A549 (cell line): ENCODE data around the gene RELN. TPM values are rescaled to one million over a fixed set of nuclear protein-coding genes. Genes with fewer than 3 reads are reported as not detected.
A peak's percentile ranks its signal among the peaks of the same experiment; 100 is the strongest.

Source experiments
- ATAC-seq, 2 experiments: fragments of 200-7000 bp in 1 of 2; fragments of >200 bp in 1 of 2; cut with Nextera tagmentation in 1 of 2; cut with Tn5 transposase in 1 of 2; 3 replicates each; pipeline versions ENCODE4 v1.8.0 to v1.9.1; 2018 to 2020; ENCODE audit warnings: mild to moderate bottlenecking in 1 of 2, moderate library complexity in 1 of 2
- CTCF ChIA-PET: fragments of 300-600 bp; sonication (Branson Sonifier 250); formaldehyde crosslinking; extraction: SDS; loops from one replicate; lab custom pipeline; 2021; ENCODE audit warnings: antibody characterized with exemption, inconsistent platforms; lab: Yijun Ruan, JAX
- POLR2A ChIA-PET: fragments of 350-600 bp; formaldehyde crosslinking; extraction: SDS; loops from one replicate; lab custom pipeline; 2021; ENCODE audit warnings: antibody characterized with exemption, inconsistent platforms; lab: Yijun Ruan, JAX
- DNase-seq, 2 experiments: peaks; one replicate each; pipeline versions ENCODE4 v3.0.0 to v3.0.0-alpha.2; 2011 to 2016; ENCODE audit warnings: low read depth in 1 of 2, low spot score in 1 of 2
- FAIRE-seq: peaks from 2 replicates; lab custom pipeline; 2011; peaks lifted over from hg19 to GRCh38; lab: Jason Lieb, UNC
- H3K27ac ChIP-seq, 2 experiments: fragments of >200 bp; sonication (Bioruptor Twin); formaldehyde crosslinking; 3 replicates each; pipeline ENCODE4 v1.5.1; 2016 to 2017
- H3K4me1 ChIP-seq: fragments of >200 bp; sonication (Bioruptor Twin); formaldehyde crosslinking; 3 replicates; pipeline ENCODE4 v1.6.1; 2016
- H3K4me2 ChIP-seq: fragments of >200 bp; sonication (Bioruptor Twin); formaldehyde crosslinking; 3 replicates; pipeline ENCODE4 v1.6.1; 2016
- H3K4me3 ChIP-seq: fragments of >200 bp; sonication (Bioruptor Twin); formaldehyde crosslinking; 3 replicates; pipeline ENCODE4 v1.5.1; 2016
- H3K9me3 ChIP-seq: fragments of >200 bp; sonication (Bioruptor Twin); formaldehyde crosslinking; 3 replicates; pipeline ENCODE4 v1.6.1; 2016
- CBX2 ChIP-seq: fragments of 200-600 bp; sonication (generic); IDR thresholded peaks from 2 replicates; pipeline ENCODE4 v1.6.1; 2016; ENCODE audit warnings: low read depth, mild to moderate bottlenecking, borderline replicate concordance
- CHD2 ChIP-seq: fragments of 150-350 bp; IDR thresholded peaks from 2 replicates; pipeline ENCODE4 v1.6.1; 2014; ENCODE audit warnings: low read length; ENCODE audit not compliant: partially characterized antibody
- CTCF ChIP-seq: fragments of >200 bp; sonication (Bioruptor Twin); formaldehyde crosslinking; IDR thresholded peaks from 3 replicates; pipeline ENCODE4 v1.5.1; 2016
- E2F6 ChIP-seq: IDR thresholded peaks from 2 replicates; pipeline ENCODE4 v1.6.1; 2012; ENCODE audit warnings: low read depth, borderline replicate concordance
- EP300 ChIP-seq, 2 experiments: fragments of >200 bp; sonication (Bioruptor Twin); formaldehyde crosslinking; IDR thresholded peaks; 2 replicates in 1 of 2; 3 replicates in 1 of 2; pipeline ENCODE4 v1.6.1; 2016 to 2017
- FOSL2 ChIP-seq, 2 experiments: fragments of 450-650 bp in 1 of 2; fragments of >200 bp in 1 of 2; sonication (Bioruptor Twin) in 1 of 2; formaldehyde crosslinking; IDR thresholded peaks; 2 replicates each; pipeline versions ENCODE4 v1.5.0 to v1.6.1; 2016 to 2020; ENCODE audit warnings: mild to moderate bottlenecking in 1 of 2, moderate library complexity in 1 of 2
- FOXS1 ChIP-seq: fragments of 250-450 bp; sonication (Bioruptor Pico); IDR thresholded peaks from 2 replicates; pipeline ENCODE4 v1.5.0; 2020; ENCODE audit warnings: mild to moderate bottlenecking, moderate library complexity
- HES2 ChIP-seq: fragments of >200 bp; sonication (Bioruptor Twin); formaldehyde crosslinking; IDR thresholded peaks from 2 replicates; pipeline ENCODE4 v1.6.1; 2016
- HMGXB4 ChIP-seq: fragments of 250-450 bp; sonication (Bioruptor Pico); IDR thresholded peaks from 2 replicates; pipeline ENCODE4 v1.5.0; 2021; ENCODE audit warnings: mild to moderate bottlenecking, moderate library complexity, borderline replicate concordance
- KDM1A ChIP-seq: fragments of 200-600 bp; sonication (generic); IDR thresholded peaks from 2 replicates; pipeline ENCODE4 v1.6.1; 2016; ENCODE audit warnings: low read depth, mild to moderate bottlenecking
- MAFK ChIP-seq: fragments of 450-650 bp; IDR thresholded peaks from 2 replicates; pipeline ENCODE4 v1.6.1; 2014; ENCODE audit not compliant: partially characterized antibody
- MAZ ChIP-seq: fragments of 150-350 bp; IDR thresholded peaks from 2 replicates; pipeline ENCODE4 v1.6.1; 2014; ENCODE audit warnings: antibody characterized with exemption, low read depth, low read length, borderline replicate concordance
- MYC ChIP-seq: IDR thresholded peaks from 2 replicates; pipeline ENCODE4 v1.6.1; 2012; ENCODE audit warnings: mild to moderate bottlenecking, inconsistent platforms, low read length, improper control_type of control experiment, borderline replicate concordance
- RAD21 ChIP-seq, 2 experiments: fragments of >200 bp in 1 of 2; sonication (Bioruptor Twin) in 1 of 2; formaldehyde crosslinking in 1 of 2; IDR thresholded peaks in 1 of 2; conservative IDR thresholded peaks in 1 of 2; 2 replicates in 1 of 2; 3 replicates in 1 of 2; pipeline ENCODE4 v1.6.1; 2012 to 2018; ENCODE audit warnings: inconsistent platforms in 1 of 2
- RARB ChIP-seq: fragments of 250-450 bp; sonication (Bioruptor Pico); IDR thresholded peaks from 2 replicates; pipeline ENCODE4 v1.8.0; 2021; ENCODE audit warnings: mild to moderate bottlenecking, moderate library complexity
- REST ChIP-seq: fragments of 200-600 bp; sonication (generic); IDR thresholded peaks from 2 replicates; pipeline ENCODE4 v1.6.1; 2016; ENCODE audit warnings: antibody characterized with exemption, mild to moderate bottlenecking, moderate library complexity
- RFX5 ChIP-seq: fragments of 450-650 bp; IDR thresholded peaks from 2 replicates; pipeline ENCODE4 v1.7.1; 2014; ENCODE audit warnings: antibody characterized with exemption, mild to moderate bottlenecking, moderate library complexity
- RNF2 ChIP-seq: fragments of 200-600 bp; sonication (generic); IDR thresholded peaks from 2 replicates; pipeline ENCODE4 v1.6.1; 2016; ENCODE audit warnings: low read depth, mild to moderate bottlenecking, antibody characterized with exemption, moderate library complexity, borderline replicate concordance
- SMC3 ChIP-seq: fragments of >200 bp; sonication (Bioruptor Twin); formaldehyde crosslinking; IDR thresholded peaks from 3 replicates; pipeline ENCODE4 v1.6.1; 2018; ENCODE audit warnings: inconsistent platforms
- SREBF2 ChIP-seq: fragments of 450-650 bp; IDR thresholded peaks from 2 replicates; pipeline ENCODE4 v1.6.1; 2014; ENCODE audit warnings: mild to moderate bottlenecking, moderate library complexity
- WGBS: methylation state at CpG from one replicate; pipeline ENCODE4 v1.1.6; 2017; ENCODE audit errors: missing lambda C conversion rate; 5-methylcytosine and 5-hydroxymethylcytosine counted together
- polyA plus RNA-seq, 4 experiments: library from polyadenylated mRNA; depleted of rRNA in 3 of 4; stranded (reverse); fragments of >200 nt; fragmentation: RNase III in 1 of 4; extraction: RNeasy Plus Mini Kit Qiagen cat#74134 plus additional on column Dnase treatment in 1 of 4; gene quantifications; 2 replicates in 3 of 4; 3 replicates in 1 of 4; pipeline ENCODE4 v1.2.3, GENCODE V29; 2011 to 2017

The RELN gene
- polyA plus RNA-seq, 2 of the 4 experiments (the other 2 are of a cell fraction), result not detected

DNA sequence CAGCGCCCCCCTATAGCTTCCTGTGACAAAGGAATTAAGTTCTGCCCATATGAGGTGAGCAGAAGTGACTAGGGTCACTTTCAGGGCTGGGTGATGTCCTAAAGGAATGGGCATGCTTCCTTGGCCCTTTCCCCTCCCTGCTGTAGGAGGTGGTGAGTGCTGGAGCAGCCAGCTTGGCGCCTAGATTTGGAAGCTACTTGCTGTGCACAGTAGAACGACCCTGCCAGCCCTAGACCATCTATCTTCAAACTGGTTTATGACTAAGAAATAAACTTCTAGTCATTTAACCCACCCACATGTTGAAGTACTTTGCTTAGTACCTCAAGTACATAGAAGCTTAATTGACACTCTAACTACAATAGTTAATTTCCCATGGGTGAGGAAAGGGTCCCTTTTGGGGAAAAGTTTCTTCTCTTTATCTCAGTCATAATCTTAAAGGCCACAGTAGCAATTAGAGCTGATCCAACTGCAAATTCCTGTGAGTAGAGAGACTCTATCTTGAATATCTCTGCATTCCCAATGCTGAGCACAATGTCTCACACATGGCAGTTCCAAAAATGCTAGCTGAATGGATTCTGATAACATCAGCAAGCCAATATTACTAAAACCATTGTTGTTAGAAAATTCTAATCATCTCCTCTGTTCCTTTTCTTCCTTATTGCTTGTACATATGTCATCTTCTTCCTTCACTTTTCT is 227.2 kb downstream of the RELN start (continued):
- TF ChIP-seq HMGXB4 (no peak), CHD2 (no peak), EP300 (IDR thresholded peaks at IDR 0.05) (no peak), FOXS1 (CRISPR knock-in tag) (no peak), RAD21 (conservative IDR thresholded peaks at IDR 0.05 in 1 of 2, IDR thresholded peaks at IDR 0.05 in 1 of 2) (no peak)
- TF ChIP-seq, all 56 proteins: peak for 0

- ATAC-seq (no peak), FAIRE-seq (no peak), DNase-seq (no peak)
- TF ChIP-seq CTCF (0 out of 3 replicates have a peak, but pooled peaks have one; percentile 5), RNF2 (no peak), RAD21 (conservative IDR thresholded peaks at IDR 0.05 in 1 of 2, IDR thresholded peaks at IDR 0.05 in 1 of 2) (peak; percentile 18 to 19; a peak in 1 of 5 replicates)
- ChIA-PET POLR2A (no interaction called here), CTCF (no interaction called here)
- WGBS, result 0% methylated on average over 2 of the region's 2 CpGs
- no peaks in the 10 kb centered on the region for H3K9me3 ChIP-seq
- no peak overlapping the region for H3K4me2 ChIP-seq
- no peaks in the 10 kb centered on the region for H3K4me1 ChIP-seq
- H3K4me3 ChIP-seq, result no peak overlapping the region
- no peak overlapping the region for H3K27ac ChIP-seq
These were observed 236.5 kb downstream of the RELN start for GRCh38 chr7:103752995-103753394.

DNA sequence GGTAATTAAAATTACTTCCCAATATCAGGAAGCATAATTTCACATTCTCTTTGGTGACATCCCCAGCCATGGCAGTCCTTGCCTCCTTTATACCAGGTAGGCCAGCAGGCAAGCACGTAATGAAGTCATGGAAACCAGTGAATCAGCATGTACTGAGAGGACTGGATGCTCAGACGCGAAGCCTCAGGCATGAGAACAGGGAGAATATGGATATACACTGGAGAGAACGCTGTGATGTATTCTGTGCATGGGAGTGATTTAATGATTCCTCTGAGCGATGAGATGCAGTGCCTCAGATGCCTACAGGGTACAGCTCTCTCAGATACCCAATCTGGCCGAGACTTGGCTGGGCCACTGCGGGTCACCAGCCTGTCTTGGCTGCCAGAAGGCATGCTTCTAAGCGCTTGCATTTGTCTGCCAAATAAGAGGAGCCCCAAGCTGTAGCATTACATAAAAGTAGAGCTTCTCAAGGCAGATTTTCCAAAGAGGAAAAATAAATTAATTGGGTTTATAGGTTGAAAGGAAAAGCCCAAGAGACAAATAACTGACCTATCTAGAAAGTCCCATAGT is 238.1 kb downstream of the RELN start:
- H3K4me2 ChIP-seq, result no peak overlapping the region
- no peak overlapping the region for H3K27ac ChIP-seq
- ChIA-PET CTCF (no interaction called here), POLR2A (no interaction called here)
- no peaks in the 10 kb centered on the region for H3K9me3 ChIP-seq
- DNase-seq (no peak), FAIRE-seq (no peak), ATAC-seq (no peak)
- TF ChIP-seq KDM1A, result no peak
- no peak for TF ChIP-seq MAFK
- TF ChIP-seq EP300 (IDR thresholded peaks at IDR 0.05), result no peak
- TF ChIP-seq CBX2, result no peak
- TF ChIP-seq FOSL2 (IDR thresholded peaks at IDR 0.05), result no peak
- no peak for TF ChIP-seq FOSL2 (CRISPR knock-in tag; IDR thresholded peaks at IDR 0.05)
- TF ChIP-seq RARB (CRISPR knock-in tag), result no peak
- TF ChIP-seq REST, result no peak
- no peak for TF ChIP-seq HES2
- no peak for TF ChIP-seq FOXS1 (CRISPR knock-in tag)
- no peak for TF ChIP-seq MYC
- no peak for TF ChIP-seq MAZ
- no peak for TF ChIP-seq E2F6
- no peak for TF ChIP-seq SMC3
- TF ChIP-seq SREBF2, result no peak
- no peak for TF ChIP-seq RFX5
- no peaks in the 10 kb centered on the region for H3K4me1 ChIP-seq
- WGBS, result 47% methylated on average over 8 of the region's 8 CpGs
- H3K4me3 ChIP-seq, result no peak overlapping the region
